B cell (primary cell): ENCODE results near the gene TMEM154. TPM values are rescaled to one million over a fixed set of nuclear protein-coding genes. Genes with fewer than 3 reads are reported as not detected.

ENCODE experiments used
- ATAC-seq: fragments of 200-7000 bp; cut with Tn5 transposase; one replicate; pipeline ENCODE4 v1.10.0; 2021; ENCODE audit warnings: low read depth, mild to moderate bottlenecking, moderate number of reproducible peaks, moderate library complexity
- CTCF ChIA-PET: fragments of 350-600 bp; sonication (Branson Sonifier 250); formaldehyde crosslinking; loops from one replicate; lab custom pipeline; 2021; ENCODE audit warnings: antibody characterized with exemption, inconsistent platforms; lab: Charles Lee
- POLR2A ChIA-PET: fragments of 350-600 bp; sonication (Branson Sonifier 250); formaldehyde crosslinking; loops from one replicate; lab custom pipeline; 2021; ENCODE audit warnings: antibody characterized with exemption; lab: Charles Lee
- DNase-seq: peaks from one replicate; pipeline ENCODE4 v3.0.0; 2013
- H2AFZ ChIP-seq: 2 replicates; pipeline ENCODE4 v1.6.1; 2012; ENCODE audit warnings: mild to moderate bottlenecking, low read depth, low read length; ENCODE audit not compliant: insufficient read depth, poor library complexity, severe bottlenecking
- H3K27ac ChIP-seq, 2 donors: 1 replicate in 1 of 2; 2 replicates in 1 of 2; pipeline ENCODE4 v1.5.1; 2012 to 2013; ENCODE audit warnings: low read length in 2 of 2, mild to moderate bottlenecking in 2 of 2, moderate library complexity in 1 of 2
- H3K27me3 ChIP-seq, 4 experiments: fragments of 200-600 bp in 1 of 4; sonication (generic) in 1 of 4; replicated peaks in 1 of 4; 1 replicate in 2 of 4; 2 replicates in 2 of 4; pipeline versions ENCODE4 v1.6.1 to v1.7.0; 2013 to 2016; ENCODE audit warnings: low read length in 3 of 4, mild to moderate bottlenecking in 2 of 4, mixed read lengths in 1 of 4, moderate library complexity in 1 of 4; ENCODE audit not compliant: insufficient read depth in 4 of 4, control insufficient read depth in 3 of 4; ENCODE audit errors: control extremely low read depth in 1 of 4
- H3K36me3 ChIP-seq, 2 experiments: replicated peaks in 1 of 2; 1 replicate in 1 of 2; 2 replicates in 1 of 2; pipeline versions ENCODE4 v1.6.1 to v1.7.1; 2013; ENCODE audit warnings: low read length in 1 of 2; ENCODE audit not compliant: insufficient read depth in 2 of 2, control insufficient read depth in 1 of 2; ENCODE audit errors: control extremely low read depth in 1 of 2, extremely low read depth in 1 of 2
- H3K4me1 ChIP-seq, 2 donors: fragments of 200-600 bp in 1 of 2; sonication (generic) in 1 of 2; 1 replicate in 1 of 2; 2 replicates in 1 of 2; pipeline versions ENCODE4 v1.5.1 to v1.6.1; 2013 to 2017; ENCODE audit warnings: low read length in 2 of 2; ENCODE audit not compliant: control insufficient read depth in 2 of 2, insufficient read depth in 2 of 2
- H3K4me2 ChIP-seq: replicated peaks from 2 replicates; pipeline ENCODE3; 2012; ENCODE audit warnings: mild to moderate bottlenecking, low read depth, low read length; ENCODE audit not compliant: poor library complexity, severe bottlenecking
- H3K4me3 ChIP-seq, 5 experiments: fragments of 200-600 bp in 1 of 5; sonication (generic) in 1 of 5; 1 replicate in 3 of 5; 2 replicates in 2 of 5; pipeline versions ENCODE4 v1.5.1 to v1.7.0; 2011 to 2016; ENCODE audit warnings: low read length in 4 of 5, mild to moderate bottlenecking in 4 of 5, low read depth in 2 of 5, control low read depth in 1 of 5, moderate library complexity in 1 of 5; ENCODE audit not compliant: insufficient read depth in 1 of 5; ENCODE audit errors: control extremely low read depth in 1 of 5, extremely low read depth in 1 of 5
- H3K79me2 ChIP-seq: fragments of 200-600 bp; sonication (generic); one replicate; pipeline ENCODE4 v1.6.0; 2016; ENCODE audit warnings: low read length; ENCODE audit not compliant: control insufficient read depth, insufficient read depth
- H3K9ac ChIP-seq: fragments of 200-600 bp; sonication (generic); 2 replicates; pipeline ENCODE4 v1.6.1; 2017; ENCODE audit warnings: mild to moderate bottlenecking, low read length, moderate library complexity
- H3K9me3 ChIP-seq, 3 donors: one replicate each; pipeline versions ENCODE4 v1.6.1 to v1.7.1; 2013; ENCODE audit warnings: low read length in 2 of 3; ENCODE audit not compliant: control insufficient read depth in 2 of 3, insufficient read depth in 1 of 3; ENCODE audit errors: control extremely low read depth in 1 of 3
- H4K20me1 ChIP-seq: 2 replicates; pipeline ENCODE4 v1.6.0; 2012; ENCODE audit warnings: mild to moderate bottlenecking, low read length; ENCODE audit not compliant: insufficient read depth, control insufficient read depth, poor library complexity, severe bottlenecking
- H3K27ac Mint-ChIP-seq: one replicate; pipeline ENCODE4 v1.8.0; 2021; ENCODE audit warnings: mixed read lengths
- H3K27me3 Mint-ChIP-seq: one replicate; pipeline ENCODE4 v1.8.0; 2021; ENCODE audit warnings: mixed read lengths
- H3K4me1 Mint-ChIP-seq: one replicate; pipeline ENCODE4 v1.8.0; 2021; ENCODE audit warnings: mixed read lengths
- H3K4me3 Mint-ChIP-seq: one replicate; pipeline ENCODE4 v1.8.0; 2021; ENCODE audit warnings: mixed read lengths
- H3K9me3 Mint-ChIP-seq: one replicate; pipeline ENCODE4 v1.8.0; 2022; ENCODE audit warnings: mixed read lengths; ENCODE audit not compliant: insufficient read depth
- EZH2 ChIP-seq: IDR thresholded peaks from 2 replicates; pipeline ENCODE4 v1.6.1; 2012; ENCODE audit warnings: borderline replicate concordance, low read depth, mild to moderate bottlenecking, moderate library complexity, low read length; ENCODE audit not compliant: insufficient read depth, poor library complexity, severe bottlenecking
- WGBS: methylation state at CpG from one replicate; pipeline ENCODE4 v1.1.5; 2013; ENCODE audit warnings: missing lambda C conversion rate; ENCODE audit not compliant: insufficient coverage; 5-methylcytosine and 5-hydroxymethylcytosine counted together
- intact Hi-C: fragments of 100-400 bp; cut with micrococcal nuclease; formaldehyde crosslinking; loops from one replicate; pipeline ENCODE4 v1.10.0; 2022
- polyA plus RNA-seq: library from polyadenylated mRNA; depleted of rRNA; stranded (reverse); fragments of >200 nt; gene quantifications from 2 replicates; pipeline ENCODE4 v1.2.3, GENCODE V29; 2012
- total RNA-seq, 2 donors: library from RNA; stranded (reverse); fragments of 120-200 nt in 1 of 2; gene quantifications; 1 replicate in 1 of 2; 2 replicates in 1 of 2; pipeline versions ENCODE4 v1.2.3 to v1.2.4, GENCODE V29; 2013 to 2022
- TF ChIP-seq, protein P1 (sequence below): fragments of 200-600 bp; IDR thresholded peaks from one replicate; pipeline ENCODE4 v1.8.0; 2022; ENCODE audit warnings: antibody characterized with exemption, mild to moderate bottlenecking

Gene TMEM154
- total and polyA plus RNA-seq, 2 donors (not counting 1 experiment from before 2014, with no cell fraction given): 20.1 to 99.1 TPM

DNA sequence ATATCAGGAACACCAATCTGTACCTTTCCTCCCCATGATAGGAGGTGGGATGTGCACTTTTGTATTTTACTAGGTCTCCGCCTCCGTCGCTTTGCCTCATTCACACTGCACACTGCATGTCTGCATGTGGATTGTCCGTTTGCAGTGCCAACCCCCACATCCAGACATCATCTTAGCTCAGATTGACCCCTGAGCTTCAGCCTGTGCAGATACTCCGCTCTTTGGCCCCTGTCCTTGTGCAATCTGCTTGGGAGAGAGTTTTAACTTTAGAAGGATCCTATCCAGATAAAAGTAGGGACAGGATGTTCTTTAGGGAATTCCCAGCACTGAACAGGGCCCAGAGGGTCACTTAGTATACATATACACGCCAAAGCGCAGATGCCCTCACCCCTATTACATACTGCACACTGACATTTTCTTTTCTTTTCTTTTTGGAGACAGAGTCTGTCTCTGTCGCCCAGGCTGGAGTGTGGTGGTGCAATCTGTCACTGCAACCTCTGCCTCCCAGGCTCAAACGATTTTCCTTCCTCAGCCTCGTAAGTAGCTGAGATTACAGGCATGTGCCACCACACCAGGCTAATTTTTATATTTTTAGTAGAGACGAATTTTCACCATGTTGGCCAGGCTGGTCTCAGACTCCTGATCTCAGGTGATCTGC lies 100.6 kb downstream of the TMEM154 start:
- no peak for DNase-seq
- H3K79me2 ChIP-seq: no peaks in the 10 kb centered on the region
- H3K36me3 ChIP-seq: no peaks in the 10 kb centered on the region
- no peak for TF ChIP-seq EZH2
- TF ChIP-seq, protein P1, sequence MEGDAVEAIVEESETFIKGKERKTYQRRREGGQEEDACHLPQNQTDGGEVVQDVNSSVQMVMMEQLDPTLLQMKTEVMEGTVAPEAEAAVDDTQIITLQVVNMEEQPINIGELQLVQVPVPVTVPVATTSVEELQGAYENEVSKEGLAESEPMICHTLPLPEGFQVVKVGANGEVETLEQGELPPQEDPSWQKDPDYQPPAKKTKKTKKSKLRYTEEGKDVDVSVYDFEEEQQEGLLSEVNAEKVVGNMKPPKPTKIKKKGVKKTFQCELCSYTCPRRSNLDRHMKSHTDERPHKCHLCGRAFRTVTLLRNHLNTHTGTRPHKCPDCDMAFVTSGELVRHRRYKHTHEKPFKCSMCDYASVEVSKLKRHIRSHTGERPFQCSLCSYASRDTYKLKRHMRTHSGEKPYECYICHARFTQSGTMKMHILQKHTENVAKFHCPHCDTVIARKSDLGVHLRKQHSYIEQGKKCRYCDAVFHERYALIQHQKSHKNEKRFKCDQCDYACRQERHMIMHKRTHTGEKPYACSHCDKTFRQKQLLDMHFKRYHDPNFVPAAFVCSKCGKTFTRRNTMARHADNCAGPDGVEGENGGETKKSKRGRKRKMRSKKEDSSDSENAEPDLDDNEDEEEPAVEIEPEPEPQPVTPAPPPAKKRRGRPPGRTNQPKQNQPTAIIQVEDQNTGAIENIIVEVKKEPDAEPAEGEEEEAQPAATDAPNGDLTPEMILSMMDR: no peak
- H2AFZ ChIP-seq: no peak overlapping the region
- ATAC-seq: no peak
- no peak overlapping the region for H3K4me2 ChIP-seq
- ChIA-PET POLR2A (no interaction called here), CTCF (interaction anchor here (1.2 to 2.1 kb wide), 3 partner anchors 12 to 105 kb away, joined by 3 to 7 read pairs (median 6); no protein-coding TSS in a partner anchor)
- H3K9ac ChIP-seq: no peak overlapping the region
- Mint-ChIP-seq H3K27me3 (no peaks in the 10 kb centered on the region), H3K4me1 (no peaks in the 10 kb centered on the region), H3K4me3 (no peak overlapping the region), H3K9me3 (no peaks in the 10 kb centered on the region), H3K27ac (no peak overlapping the region)
- no peaks in the 10 kb centered on the region for H3K9me3 ChIP-seq
- H4K20me1 ChIP-seq: no peaks in the 10 kb centered on the region
- no peaks in the 10 kb centered on the region for H3K27me3 ChIP-seq
- 100% methylated on average over 8 of the region's 11 CpGs for WGBS
- intact Hi-C loops: no loop called here
- H3K4me3 ChIP-seq: no peak overlapping the region
- H3K27ac ChIP-seq: no peak overlapping the region
- no peaks in the 10 kb centered on the region for H3K4me1 ChIP-seq

DNA sequence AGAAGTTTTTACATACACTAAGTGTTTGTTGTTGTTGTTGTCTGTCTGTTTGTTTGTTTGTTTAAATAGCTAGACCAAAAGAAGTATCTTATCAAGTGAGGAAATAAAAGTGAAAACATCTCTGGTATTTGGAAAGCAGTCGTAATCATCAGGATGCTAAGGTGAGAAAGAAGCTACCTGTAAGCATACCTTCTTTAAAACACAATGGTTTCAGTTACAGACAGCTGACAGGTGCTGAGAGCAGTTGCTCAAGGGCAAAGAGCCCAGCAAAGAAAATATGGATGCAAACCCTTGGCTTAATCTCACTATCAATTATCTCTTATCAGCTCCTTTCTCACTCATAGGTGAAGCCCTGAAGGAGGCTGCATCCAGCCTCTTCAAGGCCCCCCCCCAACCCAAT lies 101.1 kb downstream of the TMEM154 start:
- H3K79me2 ChIP-seq: no peaks in the 10 kb centered on the region
- no peak overlapping the region for H2AFZ ChIP-seq
- no peaks in the 10 kb centered on the region for H3K36me3 ChIP-seq
- Mint-ChIP-seq H3K9me3 (no peaks in the 10 kb centered on the region), H3K27me3 (no peaks in the 10 kb centered on the region), H3K27ac (no peak overlapping the region), H3K4me1 (no peaks in the 10 kb centered on the region), H3K4me3 (no peak overlapping the region)
- POLR2A ChIA-PET: no interaction called here
- H3K27me3 ChIP-seq: no peaks in the 10 kb centered on the region
- H3K4me1 ChIP-seq: no peaks in the 10 kb centered on the region
- H3K4me3 ChIP-seq: no peak overlapping the region
- TF ChIP-seq EZH2: no peak
- TF ChIP-seq, protein P1: no peak
- ATAC-seq: no peak
- no peaks in the 10 kb centered on the region for H3K9me3 ChIP-seq
- H3K4me2 ChIP-seq: no peak overlapping the region
- DNase-seq: no peak
- WGBS: no CpG with 5 or more reads among the region's 1 CpG
- intact Hi-C loops: no loop called here
- no peaks in the 10 kb centered on the region for H4K20me1 ChIP-seq
- no peak overlapping the region for H3K27ac ChIP-seq
- CTCF ChIA-PET: interaction anchor here (1.2 to 2.1 kb wide), 3 partner anchors 12 to 106 kb away, joined by 3 to 7 read pairs (median 6); no protein-coding TSS in a partner anchor
- no peak overlapping the region for H3K9ac ChIP-seq
